Measurements from ENCODE around the gene RNF148.

DNA sequence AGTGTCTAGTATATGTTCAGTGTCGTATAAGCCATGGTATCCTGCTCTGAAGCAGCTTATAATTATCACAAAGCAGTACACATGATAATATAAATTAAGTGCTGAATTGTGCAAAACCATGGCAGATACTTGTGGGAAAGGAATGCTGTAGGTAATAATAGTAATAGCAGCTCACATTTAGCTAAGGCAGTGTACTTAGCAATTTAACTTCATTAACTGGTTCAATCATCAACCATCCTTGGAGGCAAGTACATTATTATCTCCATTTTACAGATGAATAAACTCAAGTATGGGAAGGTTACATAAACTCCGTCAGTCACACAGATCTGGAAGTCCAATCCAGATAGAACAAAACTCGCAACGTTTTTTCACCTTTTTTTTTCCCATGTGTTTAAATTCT, 21.6 kb upstream of the RNF148 start:
- TF ChIP-seq, protein P1, sequence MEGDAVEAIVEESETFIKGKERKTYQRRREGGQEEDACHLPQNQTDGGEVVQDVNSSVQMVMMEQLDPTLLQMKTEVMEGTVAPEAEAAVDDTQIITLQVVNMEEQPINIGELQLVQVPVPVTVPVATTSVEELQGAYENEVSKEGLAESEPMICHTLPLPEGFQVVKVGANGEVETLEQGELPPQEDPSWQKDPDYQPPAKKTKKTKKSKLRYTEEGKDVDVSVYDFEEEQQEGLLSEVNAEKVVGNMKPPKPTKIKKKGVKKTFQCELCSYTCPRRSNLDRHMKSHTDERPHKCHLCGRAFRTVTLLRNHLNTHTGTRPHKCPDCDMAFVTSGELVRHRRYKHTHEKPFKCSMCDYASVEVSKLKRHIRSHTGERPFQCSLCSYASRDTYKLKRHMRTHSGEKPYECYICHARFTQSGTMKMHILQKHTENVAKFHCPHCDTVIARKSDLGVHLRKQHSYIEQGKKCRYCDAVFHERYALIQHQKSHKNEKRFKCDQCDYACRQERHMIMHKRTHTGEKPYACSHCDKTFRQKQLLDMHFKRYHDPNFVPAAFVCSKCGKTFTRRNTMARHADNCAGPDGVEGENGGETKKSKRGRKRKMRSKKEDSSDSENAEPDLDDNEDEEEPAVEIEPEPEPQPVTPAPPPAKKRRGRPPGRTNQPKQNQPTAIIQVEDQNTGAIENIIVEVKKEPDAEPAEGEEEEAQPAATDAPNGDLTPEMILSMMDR (IDR thresholded peaks at IDR 0.05), result no peak
- no peak for TF ChIP-seq POLR2A (IDR thresholded peaks at IDR 0.05)
